ENCODE measurements around the gene ACOT7.

The ACOT7 gene

DNA sequence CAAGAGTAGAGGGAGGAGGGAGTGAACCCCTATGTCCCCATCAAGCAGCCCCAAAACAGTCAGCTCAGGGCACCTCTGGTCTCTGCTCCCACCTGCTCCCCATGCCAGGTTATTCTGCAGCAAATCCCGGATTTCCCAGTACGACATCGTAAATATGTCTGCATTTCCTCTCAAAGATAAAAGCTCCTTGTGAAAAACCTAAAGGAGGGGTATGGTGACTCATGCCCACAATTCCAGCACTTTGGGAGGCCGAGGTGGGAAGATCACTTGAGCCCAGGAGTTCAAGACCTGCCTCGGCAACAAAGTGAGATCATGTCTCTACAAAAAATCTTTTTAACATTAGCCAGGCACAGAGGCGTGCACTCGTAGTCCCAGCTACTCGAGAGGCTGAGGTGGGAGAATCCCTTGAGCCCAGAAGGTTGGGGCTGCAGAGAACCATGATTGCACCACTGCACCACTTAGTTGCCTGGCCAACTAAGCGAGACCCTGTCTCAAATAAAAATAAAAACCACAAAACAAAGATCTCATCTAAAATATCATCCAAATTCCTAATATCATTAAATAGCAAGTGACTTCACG is 7.1 kb downstream of the ACOT7 start:
- H3K27ac ChIP-seq (ENCODE audit: low read depth, low read length), result no peak overlapping the region
- H3K4me2 ChIP-seq (ENCODE audit: low read length), result no peak overlapping the region
- peaks cover 7% of the 10 kb centered on the region; the same call in 1 of the 2 replicates for H3K9me3 ChIP-seq (ENCODE audit: control insufficient read depth, insufficient read depth, low read length)
- no peaks in the 10 kb centered on the region; the same call in 1 of the 2 replicates for H3K36me3 ChIP-seq (ENCODE audit: control insufficient read depth, low read length)
- H3K27me3 ChIP-seq (ENCODE audit: control insufficient read depth, low read length), result no peaks in the 10 kb centered on the region
- TF ChIP-seq CTCF (IDR thresholded peaks at IDR 0.05; ENCODE audit: low read depth, low read length, poor library complexity, severe bottlenecking) (no peak), EZH2phosphoT487 (IDR thresholded peaks at IDR 0.05; ENCODE audit: borderline replicate concordance, low read length) (no peak)
- no peak overlapping the region for H3K4me3 ChIP-seq (ENCODE audit: low read length)
- no peaks in the 10 kb centered on the region for H3K9me2 ChIP-seq (replicated peaks; ENCODE audit: control insufficient read depth, low read length)
- H3K4me1 ChIP-seq (ENCODE audit: control insufficient read depth, low read length), result peaks cover 2% of the 10 kb centered on the region
- peaks cover 82% of the 10 kb centered on the region for H3K79me2 ChIP-seq (ENCODE audit: control insufficient read depth, low read length)
- H4K20me1 ChIP-seq (ENCODE audit: control insufficient read depth, insufficient read depth, low read depth, low read length), result no peaks in the 10 kb centered on the region
- no peaks in the 10 kb centered on the region for H3F3A ChIP-seq (ENCODE audit: control insufficient read depth, insufficient read depth)

DNA sequence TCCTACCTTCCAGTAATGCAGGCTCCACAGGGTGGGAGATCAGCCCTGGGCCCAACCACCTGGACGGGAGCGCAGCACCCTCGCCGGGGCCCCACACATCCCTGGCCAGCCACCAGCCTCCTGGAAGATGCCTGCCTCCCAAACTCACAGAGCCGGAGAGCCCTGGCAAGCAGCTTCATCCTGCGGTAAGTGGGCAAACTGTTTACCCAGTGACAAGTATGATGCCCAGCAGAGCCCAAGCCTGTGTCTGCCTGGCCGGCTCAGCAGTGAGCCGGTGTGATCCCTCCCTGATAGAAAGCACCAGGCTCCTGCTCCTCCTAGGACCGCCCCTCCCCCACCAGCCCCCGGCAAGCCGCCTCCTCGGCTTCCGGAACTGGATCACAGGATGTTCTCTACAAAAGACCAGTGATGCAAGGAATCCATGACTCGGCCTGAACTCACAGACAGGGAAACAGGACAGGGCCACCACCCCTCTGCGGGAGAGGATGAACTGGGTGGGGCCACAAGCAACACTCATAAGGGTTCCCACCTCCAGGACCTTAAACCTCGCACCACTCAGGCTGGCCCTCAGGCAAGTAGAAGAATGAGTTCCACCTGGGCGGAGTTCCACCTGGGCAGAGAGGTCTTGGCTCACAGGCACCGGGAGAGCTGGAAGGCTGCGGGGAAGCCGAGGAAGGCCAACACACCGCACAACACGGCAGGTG is 7.9 kb downstream of the ACOT7 start:
- no peak overlapping the region for H3K4me3 ChIP-seq (ENCODE audit: low read length)
- H3K79me2 ChIP-seq (ENCODE audit: control insufficient read depth, low read length), result peaks cover 82% of the 10 kb centered on the region
- no peak overlapping the region for H3K4me2 ChIP-seq (ENCODE audit: low read length)

DNA sequence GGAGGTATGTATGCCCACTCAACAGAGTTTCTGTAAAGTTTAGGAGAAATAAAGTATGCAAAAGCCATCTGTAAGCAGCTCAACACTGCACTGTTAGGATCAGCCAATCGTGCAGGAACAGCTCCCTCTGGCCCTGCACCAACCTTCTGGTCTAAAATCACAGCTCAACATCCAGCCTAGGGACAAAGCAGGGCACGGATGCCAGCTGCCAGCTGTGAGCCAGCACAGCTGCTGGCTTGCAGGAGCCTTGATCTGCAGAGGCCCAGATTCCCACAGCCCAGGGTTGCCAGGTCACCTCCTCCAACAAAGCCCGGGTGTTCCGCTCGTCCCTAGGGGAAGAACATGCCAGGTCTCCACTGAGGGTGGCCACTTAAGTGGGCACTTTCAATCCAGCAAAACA is 8.6 kb downstream of the ACOT7 start:
- no peaks in the 10 kb centered on the region for H4K20me1 ChIP-seq (ENCODE audit: control insufficient read depth, insufficient read depth, low read depth, low read length)
- no peaks in the 10 kb centered on the region for H3K9me2 ChIP-seq (replicated peaks; ENCODE audit: control insufficient read depth, low read length)
- H3K4me2 ChIP-seq (ENCODE audit: low read length), result no peak overlapping the region
- H3K4me1 ChIP-seq (ENCODE audit: control insufficient read depth, low read length), result no peaks in the 10 kb centered on the region
- peaks cover 82% of the 10 kb centered on the region for H3K79me2 ChIP-seq (ENCODE audit: control insufficient read depth, low read length)
- TF ChIP-seq CTCF (IDR thresholded peaks at IDR 0.05; ENCODE audit: low read depth, low read length, poor library complexity, severe bottlenecking), result no peak
- TF ChIP-seq EZH2phosphoT487 (IDR thresholded peaks at IDR 0.05; ENCODE audit: borderline replicate concordance, low read length), result no peak
- H3K4me3 ChIP-seq (ENCODE audit: low read length), result no peak overlapping the region
- no peaks in the 10 kb centered on the region for H3F3A ChIP-seq (ENCODE audit: control insufficient read depth, insufficient read depth)
- H3K9me3 ChIP-seq (ENCODE audit: control insufficient read depth, insufficient read depth, low read length), result peaks cover 7% of the 10 kb centered on the region; the same call in 1 of the 2 replicates
- H3K27me3 ChIP-seq (ENCODE audit: control insufficient read depth, low read length), result no peaks in the 10 kb centered on the region
- H3K27ac ChIP-seq (ENCODE audit: low read depth, low read length), result no peak overlapping the region
- H3K36me3 ChIP-seq (ENCODE audit: control insufficient read depth, low read length), result no peaks in the 10 kb centered on the region; the same call in 1 of the 2 replicates

More for the DNA sequence above, 7.9 kb downstream of the ACOT7 start:
- H3K36me3 ChIP-seq (ENCODE audit: control insufficient read depth, low read length), result no peaks in the 10 kb centered on the region; the same call in 1 of the 2 replicates
- H4K20me1 ChIP-seq (ENCODE audit: control insufficient read depth, insufficient read depth, low read depth, low read length), result no peaks in the 10 kb centered on the region
- no peak overlapping the region for H3K27ac ChIP-seq (ENCODE audit: low read depth, low read length)
- peaks cover 7% of the 10 kb centered on the region; the same call in 1 of the 2 replicates for H3K9me3 ChIP-seq (ENCODE audit: control insufficient read depth, insufficient read depth, low read length)
- H3K27me3 ChIP-seq (ENCODE audit: control insufficient read depth, low read length), result no peaks in the 10 kb centered on the region
- TF ChIP-seq CTCF (IDR thresholded peaks at IDR 0.05; ENCODE audit: low read depth, low read length, poor library complexity, severe bottlenecking) (no peak), EZH2phosphoT487 (IDR thresholded peaks at IDR 0.05; ENCODE audit: borderline replicate concordance, low read length) (no peak)
- H3F3A ChIP-seq (ENCODE audit: control insufficient read depth, insufficient read depth), result no peaks in the 10 kb centered on the region
- H3K9me2 ChIP-seq (replicated peaks; ENCODE audit: control insufficient read depth, low read length), result no peaks in the 10 kb centered on the region
- no peaks in the 10 kb centered on the region for H3K4me1 ChIP-seq (ENCODE audit: control insufficient read depth, low read length)
